WTC11 (cell line): Measurements from ENCODE around the gene SLC8A3. TPM values are rescaled to one million over a fixed set of nuclear protein-coding genes. Genes with fewer than 3 reads are reported as not detected.

Experiments used
- ATAC-seq: fragments of 200-7000 bp; cut with Tn5 transposase; 2 replicates; pipeline ENCODE4 v1.10.0; 2021; ENCODE audit warnings: mild to moderate bottlenecking, moderate library complexity
- CTCF ChIA-PET: fragments of 300-600 bp; sonication (Branson Sonifier 250); formaldehyde crosslinking; loops from one replicate; lab custom pipeline; 2021; ENCODE audit warnings: antibody characterized with exemption; lab: Charles Lee
- POLR2A ChIA-PET: fragments of 350-600 bp; sonication (Branson Sonifier 250); formaldehyde crosslinking; loops from one replicate; lab custom pipeline; 2021; ENCODE audit warnings: antibody characterized with exemption; lab: Charles Lee
- DNase-seq: peaks from one replicate; pipeline ENCODE4 v3.0.0; 2021; ENCODE audit warnings: low spot score
- H3K27ac Mint-ChIP-seq: 2 replicates; pipeline ENCODE4 v1.8.0; 2021; ENCODE audit warnings: mixed read lengths
- H3K27me3 Mint-ChIP-seq: 2 replicates; pipeline ENCODE4 v1.8.0; 2021; ENCODE audit warnings: low read depth, mild to moderate bottlenecking, moderate library complexity, mixed read lengths
- H3K36me3 Mint-ChIP-seq: 2 replicates; pipeline ENCODE4 v1.8.0; 2021; ENCODE audit warnings: mixed read lengths
- H3K4me1 Mint-ChIP-seq: 2 replicates; pipeline ENCODE4 v1.8.0; 2022; ENCODE audit warnings: mixed read lengths
- H3K4me3 Mint-ChIP-seq: 2 replicates; pipeline ENCODE4 v1.8.0; 2021; ENCODE audit warnings: mild to moderate bottlenecking, moderate library complexity, mixed read lengths
- H3K9me3 Mint-ChIP-seq: 2 replicates; pipeline ENCODE4 v1.8.0; 2021; ENCODE audit warnings: mixed read lengths
- AFF4 ChIP-seq: sonication (generic); formaldehyde crosslinking; IDR thresholded peaks from 2 replicates; pipeline ENCODE4 v1.8.1; 2023; ENCODE audit warnings: mild to moderate bottlenecking, missing genetic modification reagents, borderline replicate concordance
- CREM ChIP-seq: sonication (generic); formaldehyde crosslinking; IDR thresholded peaks from 2 replicates; pipeline ENCODE4 v1.8.1; 2022; ENCODE audit warnings: mild to moderate bottlenecking, missing genetic modification reagents, moderate library complexity
- E2F4 ChIP-seq: sonication (generic); formaldehyde crosslinking; IDR thresholded peaks from 2 replicates; pipeline ENCODE4 v1.8.1; 2022; ENCODE audit warnings: low read depth, mild to moderate bottlenecking, moderate library complexity, missing genetic modification reagents, borderline replicate concordance
- E2F5 ChIP-seq: sonication (generic); formaldehyde crosslinking; IDR thresholded peaks from 2 replicates; pipeline ENCODE4 v1.8.1; 2022; ENCODE audit warnings: mild to moderate bottlenecking, moderate library complexity, missing genetic modification reagents
- ELF4 ChIP-seq: sonication (generic); formaldehyde crosslinking; IDR thresholded peaks from 2 replicates; pipeline ENCODE4 v1.8.1; 2022; ENCODE audit warnings: low read depth, mild to moderate bottlenecking, moderate library complexity, missing genetic modification reagents
- EMX1 ChIP-seq: fragments of 250-450 bp; sonication (Bioruptor Pico); IDR thresholded peaks from 2 replicates; pipeline ENCODE4 v1.8.0; 2021; ENCODE audit warnings: mild to moderate bottlenecking
- FOXJ3 ChIP-seq: sonication (generic); formaldehyde crosslinking; IDR thresholded peaks from 2 replicates; pipeline ENCODE4 v1.9.0; 2021; ENCODE audit warnings: missing genetic modification reagents, mild to moderate bottlenecking, borderline replicate concordance
- FOXP1 ChIP-seq: sonication (generic); formaldehyde crosslinking; IDR thresholded peaks from 2 replicates; pipeline ENCODE4 v1.8.0; 2022; ENCODE audit warnings: missing genetic modification reagents, mild to moderate bottlenecking, moderate library complexity, borderline replicate concordance
- FOXP4 ChIP-seq: sonication (generic); formaldehyde crosslinking; IDR thresholded peaks from 2 replicates; pipeline ENCODE4 v1.8.0; 2022; ENCODE audit warnings: mild to moderate bottlenecking, missing genetic modification reagents
- IRF1 ChIP-seq: sonication (generic); formaldehyde crosslinking; IDR thresholded peaks from 2 replicates; pipeline ENCODE4 v1.8.0; 2023; ENCODE audit warnings: missing genetic modification reagents
- JUN ChIP-seq: sonication (generic); formaldehyde crosslinking; IDR thresholded peaks from 2 replicates; pipeline ENCODE4 v1.8.0; 2023; ENCODE audit warnings: mild to moderate bottlenecking, missing genetic modification reagents
- KAT7 ChIP-seq: sonication (generic); formaldehyde crosslinking; IDR thresholded peaks from 2 replicates; pipeline ENCODE4 v1.8.1; 2023; ENCODE audit warnings: missing genetic modification reagents, mild to moderate bottlenecking, borderline replicate concordance
- MLX ChIP-seq: sonication (generic); formaldehyde crosslinking; IDR thresholded peaks from 2 replicates; pipeline ENCODE4 v1.8.1; 2023; ENCODE audit warnings: mild to moderate bottlenecking, missing genetic modification reagents, moderate library complexity
- PREB ChIP-seq: sonication (generic); formaldehyde crosslinking; IDR thresholded peaks from 2 replicates; pipeline ENCODE4 v1.8.1; 2022; ENCODE audit warnings: mild to moderate bottlenecking, missing genetic modification reagents, moderate library complexity, borderline replicate concordance
- RELA ChIP-seq: sonication (generic); formaldehyde crosslinking; IDR thresholded peaks from 2 replicates; pipeline ENCODE4 v1.8.1; 2022; ENCODE audit warnings: missing genetic modification reagents, mild to moderate bottlenecking, borderline replicate concordance
- RORB ChIP-seq: fragments of 250-450 bp; sonication (Bioruptor Pico); IDR thresholded peaks from 2 replicates; pipeline ENCODE4 v1.9.0; 2021; ENCODE audit warnings: mild to moderate bottlenecking
- ZBTB21 ChIP-seq: sonication (generic); formaldehyde crosslinking; IDR thresholded peaks from 2 replicates; pipeline ENCODE4 v1.8.1; 2023; ENCODE audit warnings: mild to moderate bottlenecking, missing genetic modification reagents, borderline replicate concordance
- ZNF281 ChIP-seq: sonication (generic); formaldehyde crosslinking; IDR thresholded peaks from 2 replicates; pipeline ENCODE4 v1.8.0; 2023; ENCODE audit warnings: mild to moderate bottlenecking, missing genetic modification reagents
- ZNF512 ChIP-seq: sonication (generic); formaldehyde crosslinking; IDR thresholded peaks from 2 replicates; pipeline ENCODE4 v1.8.1; 2022; ENCODE audit warnings: missing genetic modification reagents, borderline replicate concordance
- total RNA-seq: library from RNA; stranded (reverse); gene quantifications from 3 replicates; pipeline ENCODE4 v1.2.3, GENCODE V29; 2021

SLC8A3 gene
- total RNA-seq, 1 experiment from 2014 or later, result 0.63 TPM

- ChIA-PET CTCF (no interaction called here), POLR2A (no interaction called here)
- no peak for TF ChIP-seq AFF4 (CRISPR knock-in tag)
- TF ChIP-seq CREM (CRISPR knock-in tag), result no peak
- TF ChIP-seq ELF4 (CRISPR knock-in tag), result no peak
- no peak for TF ChIP-seq ZNF512 (CRISPR knock-in tag)
- no peak for TF ChIP-seq FOXP1
- no peak for TF ChIP-seq FOXJ3 (CRISPR knock-in tag)
- no peak for TF ChIP-seq RELA (CRISPR knock-in tag)
- TF ChIP-seq ZBTB21, result no peak
- no peak for TF ChIP-seq JUN (CRISPR knock-in tag)
- no peak for TF ChIP-seq KAT7 (CRISPR knock-in tag)
- no peak for TF ChIP-seq E2F4
- TF ChIP-seq PREB, result no peak
- no peak for TF ChIP-seq FOXP4 (CRISPR knock-in tag)
- no peak for TF ChIP-seq MLX
- no peak for TF ChIP-seq RORB (CRISPR knock-in tag)
- no peak for TF ChIP-seq E2F5 (CRISPR knock-in tag)
- TF ChIP-seq IRF1, result no peak
- no peak for TF ChIP-seq ZNF281 (CRISPR knock-in tag)
- no peak for TF ChIP-seq EMX1 (CRISPR knock-in tag)
- ATAC-seq (no peak), DNase-seq (no peak)
- H3K27me3 Mint-ChIP-seq, result peaks cover 3% of the 10 kb centered on the region; the same call in 1 of the 2 replicates
- H3K36me3 Mint-ChIP-seq, result no peaks in the 10 kb centered on the region
- no peak overlapping the region for H3K4me3 Mint-ChIP-seq
- no peak overlapping the region for H3K27ac Mint-ChIP-seq
- peaks cover 6% of the 10 kb centered on the region for H3K4me1 Mint-ChIP-seq
- H3K9me3 Mint-ChIP-seq, result peaks cover 7% of the 10 kb centered on the region; the same call in 1 of the 2 replicates
Measured at GRCh38 chr14:70201994-70202393, 13.2 kb upstream of the SLC8A3 start.
